ENCODE measurements around the gene SLC25A23. TPM values are rescaled to one million over a fixed set of nuclear protein-coding genes. Genes with fewer than 3 reads are reported as not detected.

The SLC25A23 gene
- polyA plus RNA-seq, 1 of the 3 experiments (the other 2 are of a cell fraction) = 10.9 TPM

DNA sequence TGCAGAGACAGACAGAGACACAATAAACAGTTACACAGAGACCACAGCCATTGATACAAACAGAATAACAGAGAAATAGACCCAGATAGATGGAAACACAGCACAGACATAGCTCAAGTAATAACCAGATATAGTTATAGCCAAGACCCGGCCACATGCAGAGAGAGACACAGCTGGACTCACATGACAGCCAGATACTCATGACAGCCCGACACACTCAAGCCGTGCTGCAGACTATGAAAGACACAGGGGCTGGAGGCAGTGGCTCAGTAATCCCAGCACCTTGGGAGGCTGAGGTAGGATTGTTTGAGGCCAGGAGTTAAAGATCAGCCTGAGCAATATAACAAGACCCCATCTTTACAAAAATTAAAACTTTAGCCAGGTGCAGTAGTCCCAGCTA lies 23.6 kb upstream of the SLC25A23 start:
- no peak overlapping the region for H2AFZ ChIP-seq (ENCODE audit: low read depth)
- ChIA-PET POLR2A (no interaction called here), CTCF (interaction anchor here (1.6 kb wide), 1 partner anchor 17 kb away, joined by 3 read pairs; no protein-coding TSS in a partner anchor)
- no peaks in the 10 kb centered on the region for H4K20me1 ChIP-seq (ENCODE audit: insufficient read depth)
- no peaks in the 10 kb centered on the region for H3K9me3 ChIP-seq
- no peak overlapping the region for H3K9ac ChIP-seq
- no peaks in the 10 kb centered on the region; the same call in 1 of the 2 replicates for H3K27me3 ChIP-seq (ENCODE audit: insufficient read depth)
- WGBS (ENCODE audit: low lambda C conversion rate) = 41% methylated on average over 3 of the region's 3 CpGs
- no peaks in the 10 kb centered on the region for H3K79me2 ChIP-seq (ENCODE audit: insufficient read depth)
- no peak overlapping the region for H3K4me3 ChIP-seq (ENCODE audit: low read depth in 2 of 2, low read length in 1 of 2)
- no peak overlapping the region for H3K27ac ChIP-seq (ENCODE audit: low read depth in 2 of 2, low read length in 1 of 2)
- no peaks in the 10 kb centered on the region for H3F3A ChIP-seq (replicated peaks; ENCODE audit: insufficient read depth)
- H3K4me1 ChIP-seq (ENCODE audit: control insufficient read depth in 1 of 2, insufficient read depth in 2 of 2, low read depth in 1 of 2, low read length in 1 of 2) = no peaks in the 10 kb centered on the region
- no peak for DNase-seq
- TF ChIP-seq TCF12 (IDR thresholded peaks at IDR 0.05) (no peak), GATA2 (CRISPR knock-in tag; IDR thresholded peaks at IDR 0.05) (no peak), JUND (IDR thresholded peaks at IDR 0.05) (no peak), NFIC (IDR thresholded peaks at IDR 0.05; ENCODE audit: borderline replicate concordance) (no peak), ELF1 (IDR thresholded peaks at IDR 0.05) (no peak), GABPA (IDR thresholded peaks at IDR 0.05; ENCODE audit: low read depth) (no peak), FOSL2 (IDR thresholded peaks at IDR 0.05; ENCODE audit: borderline replicate concordance, low read depth) (no peak), MEF2A (IDR thresholded peaks at IDR 0.05; ENCODE audit: borderline replicate concordance, low read depth) (no peak)
- no peaks in the 10 kb centered on the region for H3K36me3 ChIP-seq (replicated peaks in 1 of 2; ENCODE audit: control insufficient read depth in 1 of 2, insufficient read depth in 2 of 2, low read length in 1 of 2)
- no peak overlapping the region for H3K4me2 ChIP-seq
- H3K9me2 ChIP-seq = no peaks in the 10 kb centered on the region

DNA sequence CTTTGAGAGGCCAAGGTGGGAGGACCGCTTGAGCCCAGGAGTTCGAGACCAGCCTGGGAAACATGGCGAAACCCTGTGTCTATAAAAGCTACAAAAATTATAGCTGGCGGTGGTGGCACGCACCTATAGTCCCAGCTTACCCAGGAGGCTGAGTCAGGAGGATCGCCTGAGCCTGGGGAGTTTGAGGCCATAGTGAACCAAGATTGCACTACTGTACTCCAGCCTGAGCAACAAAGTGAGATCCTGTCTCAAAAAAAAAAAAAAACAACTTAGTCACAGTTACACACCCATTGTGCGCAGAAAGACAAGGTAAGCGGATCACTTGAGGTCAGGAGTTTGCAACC lies 22.7 kb upstream of the SLC25A23 start:
- Histone ChIP-seq H3K4me3 (ENCODE audit: low read depth in 2 of 2, low read length in 1 of 2) (no peak overlapping the region), H3K4me2 (no peak overlapping the region), H3K9me3 (no peaks in the 10 kb centered on the region), H3K27me3 (ENCODE audit: insufficient read depth) (no peaks in the 10 kb centered on the region; the same call in 1 of the 2 replicates), H3K79me2 (ENCODE audit: insufficient read depth) (no peaks in the 10 kb centered on the region), H3F3A (replicated peaks; ENCODE audit: insufficient read depth) (no peaks in the 10 kb centered on the region), H3K9me2 (no peaks in the 10 kb centered on the region), H4K20me1 (ENCODE audit: insufficient read depth) (no peaks in the 10 kb centered on the region), H3K27ac (ENCODE audit: low read depth in 2 of 2, low read length in 1 of 2) (no peak overlapping the region), H3K36me3 (replicated peaks in 1 of 2; ENCODE audit: control insufficient read depth in 1 of 2, insufficient read depth in 2 of 2, low read length in 1 of 2) (no peaks in the 10 kb centered on the region), H3K9ac (no peak overlapping the region), H3K4me1 (ENCODE audit: control insufficient read depth in 1 of 2, insufficient read depth in 2 of 2, low read depth in 1 of 2, low read length in 1 of 2) (no peaks in the 10 kb centered on the region), H2AFZ (ENCODE audit: low read depth) (no peak overlapping the region)
- TF ChIP-seq MEF2A (IDR thresholded peaks at IDR 0.05; ENCODE audit: borderline replicate concordance, low read depth) (no peak), EP300 (IDR thresholded peaks at IDR 0.05; ENCODE audit: borderline replicate concordance in 1 of 2, low read depth in 1 of 2, low read length in 1 of 2) (no peak), MXI1 (IDR thresholded peaks at IDR 0.05; ENCODE audit: low read depth, low read length) (no peak), ZBTB33 (IDR thresholded peaks at IDR 0.05; ENCODE audit: borderline replicate concordance, low read depth) (no peak), TAF1 (IDR thresholded peaks at IDR 0.05; ENCODE audit: borderline replicate concordance, low read depth, low read length) (no peak), FOSL2 (IDR thresholded peaks at IDR 0.05; ENCODE audit: borderline replicate concordance, low read depth) (no peak), IRF3 (IDR thresholded peaks at IDR 0.05; ENCODE audit: low read depth, low read length) (no peak), ELF1 (IDR thresholded peaks at IDR 0.05) (no peak), NFIC (IDR thresholded peaks at IDR 0.05; ENCODE audit: borderline replicate concordance) (no peak), POLR2AphosphoS5 (IDR thresholded peaks at IDR 0.05; ENCODE audit: low read depth, low read length) (no peak), CHD2 (IDR thresholded peaks at IDR 0.05; ENCODE audit: low read length, partially characterized antibody) (no peak), RXRA (IDR thresholded peaks at IDR 0.05; ENCODE audit: borderline replicate concordance, low read depth) (no peak), JUND (IDR thresholded peaks at IDR 0.05) (no peak), FOXJ3 (CRISPR knock-in tag; IDR thresholded peaks at IDR 0.05) (no peak), RAD21 (IDR thresholded peaks at IDR 0.05; ENCODE audit: low read length) (no peak), RFX5 (IDR thresholded peaks at IDR 0.05; ENCODE audit: low read length) (no peak), FOXM1 (IDR thresholded peaks at IDR 0.05; ENCODE audit: low read depth) (no peak)
- TF ChIP-seq, protein P1, sequence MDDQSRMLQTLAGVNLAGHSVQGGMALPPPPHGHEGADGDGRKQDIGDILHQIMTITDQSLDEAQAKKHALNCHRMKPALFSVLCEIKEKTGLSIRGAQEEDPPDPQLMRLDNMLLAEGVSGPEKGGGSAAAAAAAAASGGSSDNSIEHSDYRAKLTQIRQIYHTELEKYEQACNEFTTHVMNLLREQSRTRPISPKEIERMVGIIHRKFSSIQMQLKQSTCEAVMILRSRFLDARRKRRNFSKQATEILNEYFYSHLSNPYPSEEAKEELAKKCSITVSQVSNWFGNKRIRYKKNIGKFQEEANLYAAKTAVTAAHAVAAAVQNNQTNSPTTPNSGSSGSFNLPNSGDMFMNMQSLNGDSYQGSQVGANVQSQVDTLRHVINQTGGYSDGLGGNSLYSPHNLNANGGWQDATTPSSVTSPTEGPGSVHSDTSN (IDR thresholded peaks at IDR 0.05) = no peak
- TF ChIP-seq, protein P2, sequence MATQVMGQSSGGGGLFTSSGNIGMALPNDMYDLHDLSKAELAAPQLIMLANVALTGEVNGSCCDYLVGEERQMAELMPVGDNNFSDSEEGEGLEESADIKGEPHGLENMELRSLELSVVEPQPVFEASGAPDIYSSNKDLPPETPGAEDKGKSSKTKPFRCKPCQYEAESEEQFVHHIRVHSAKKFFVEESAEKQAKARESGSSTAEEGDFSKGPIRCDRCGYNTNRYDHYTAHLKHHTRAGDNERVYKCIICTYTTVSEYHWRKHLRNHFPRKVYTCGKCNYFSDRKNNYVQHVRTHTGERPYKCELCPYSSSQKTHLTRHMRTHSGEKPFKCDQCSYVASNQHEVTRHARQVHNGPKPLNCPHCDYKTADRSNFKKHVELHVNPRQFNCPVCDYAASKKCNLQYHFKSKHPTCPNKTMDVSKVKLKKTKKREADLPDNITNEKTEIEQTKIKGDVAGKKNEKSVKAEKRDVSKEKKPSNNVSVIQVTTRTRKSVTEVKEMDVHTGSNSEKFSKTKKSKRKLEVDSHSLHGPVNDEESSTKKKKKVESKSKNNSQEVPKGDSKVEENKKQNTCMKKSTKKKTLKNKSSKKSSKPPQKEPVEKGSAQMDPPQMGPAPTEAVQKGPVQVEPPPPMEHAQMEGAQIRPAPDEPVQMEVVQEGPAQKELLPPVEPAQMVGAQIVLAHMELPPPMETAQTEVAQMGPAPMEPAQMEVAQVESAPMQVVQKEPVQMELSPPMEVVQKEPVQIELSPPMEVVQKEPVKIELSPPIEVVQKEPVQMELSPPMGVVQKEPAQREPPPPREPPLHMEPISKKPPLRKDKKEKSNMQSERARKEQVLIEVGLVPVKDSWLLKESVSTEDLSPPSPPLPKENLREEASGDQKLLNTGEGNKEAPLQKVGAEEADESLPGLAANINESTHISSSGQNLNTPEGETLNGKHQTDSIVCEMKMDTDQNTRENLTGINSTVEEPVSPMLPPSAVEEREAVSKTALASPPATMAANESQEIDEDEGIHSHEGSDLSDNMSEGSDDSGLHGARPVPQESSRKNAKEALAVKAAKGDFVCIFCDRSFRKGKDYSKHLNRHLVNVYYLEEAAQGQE (IDR thresholded peaks at IDR 0.05; ENCODE audit: low read depth, low read length) = no peak
- DNase-seq = no peak
- ChIA-PET POLR2A (no interaction called here), CTCF (interaction anchor here (1.4 to 1.8 kb wide), 3 partner anchors 9 to 44 kb away, joined by 3 to 14 read pairs (median 3); no protein-coding TSS in a partner anchor)
- 87% methylated on average over 7 of the region's 8 CpGs for WGBS (ENCODE audit: low lambda C conversion rate)
